ENCODE results near the gene MMAB.

Gene MMAB

GRCh38 chr12:109542014-109542413 lies 31.3 kb downstream of the MMAB start:
- no peaks in the 10 kb centered on the region; the same call in 1 of the 2 replicates for H3K27me3 ChIP-seq (replicated peaks; ENCODE audit: control insufficient read depth, insufficient read depth, low read length)
- H3K36me3 ChIP-seq (ENCODE audit: control insufficient read depth, insufficient read depth, low read length) = no peaks in the 10 kb centered on the region; the same call in 1 of the 2 replicates
- no peak for DNase-seq (ENCODE audit: extremely low read depth, insufficient read length)
- no peak overlapping the region for H3K4me3 ChIP-seq (replicated peaks; ENCODE audit: low read depth, low read length)
- no peak for TF ChIP-seq CTCF (IDR thresholded peaks at IDR 0.05; ENCODE audit: insufficient read depth, low read length, poor library complexity, severe bottlenecking)

GRCh38 chr12:109541413-109541726 lies 31.9 kb downstream of the MMAB start:
- DNase-seq (ENCODE audit: extremely low read depth, insufficient read length) = no peak
- no peaks in the 10 kb centered on the region; the same call in 1 of the 2 replicates for H3K36me3 ChIP-seq (ENCODE audit: control insufficient read depth, insufficient read depth, low read length)
- H3K4me3 ChIP-seq (replicated peaks; ENCODE audit: low read depth, low read length) = no peak overlapping the region
- no peak for TF ChIP-seq CTCF (IDR thresholded peaks at IDR 0.05; ENCODE audit: insufficient read depth, low read length, poor library complexity, severe bottlenecking)
- no peaks in the 10 kb centered on the region; the same call in 1 of the 2 replicates for H3K27me3 ChIP-seq (replicated peaks; ENCODE audit: control insufficient read depth, insufficient read depth, low read length)

- H3K27me3 ChIP-seq (replicated peaks; ENCODE audit: control insufficient read depth, insufficient read depth, low read length) = no peaks in the 10 kb centered on the region
- no peak overlapping the region for H3K4me3 ChIP-seq (replicated peaks; ENCODE audit: low read depth, low read length)
- no peak for TF ChIP-seq CTCF (IDR thresholded peaks at IDR 0.05; ENCODE audit: insufficient read depth, low read length, poor library complexity, severe bottlenecking)
- H3K36me3 ChIP-seq (ENCODE audit: control insufficient read depth, insufficient read depth, low read length) = no peaks in the 10 kb centered on the region; the same call in 1 of the 2 replicates
- no peak for DNase-seq (ENCODE audit: extremely low read depth, insufficient read length)
Observed at GRCh38 chr12:109540526-109541412, 32.5 kb downstream of the MMAB start.

GRCh38 chr12:109539508-109539907 lies 33.8 kb downstream of the MMAB start:
- TF ChIP-seq CTCF (IDR thresholded peaks at IDR 0.05; ENCODE audit: insufficient read depth, low read length, poor library complexity, severe bottlenecking) = no peak
- no peaks in the 10 kb centered on the region for H3K27me3 ChIP-seq (replicated peaks; ENCODE audit: control insufficient read depth, insufficient read depth, low read length)
- H3K36me3 ChIP-seq (ENCODE audit: control insufficient read depth, insufficient read depth, low read length) = peaks cover 3% of the 10 kb centered on the region
- no peak overlapping the region for H3K4me3 ChIP-seq (replicated peaks; ENCODE audit: low read depth, low read length)
- DNase-seq (ENCODE audit: extremely low read depth, insufficient read length) = no peak

- no peak overlapping the region for H3K4me3 ChIP-seq (replicated peaks; ENCODE audit: low read depth, low read length)
- H3K27me3 ChIP-seq (replicated peaks; ENCODE audit: control insufficient read depth, insufficient read depth, low read length) = no peaks in the 10 kb centered on the region
- peaks cover 5% of the 10 kb centered on the region for H3K36me3 ChIP-seq (ENCODE audit: control insufficient read depth, insufficient read depth, low read length)
- no peak for TF ChIP-seq CTCF (IDR thresholded peaks at IDR 0.05; ENCODE audit: insufficient read depth, low read length, poor library complexity, severe bottlenecking)
- no peak for DNase-seq (ENCODE audit: extremely low read depth, insufficient read length)
Observed at GRCh38 chr12:109538191-109538863, 35.0 kb downstream of the MMAB start.
